HG03045 (cell line): Measurements from ENCODE around the gene C18orf63.

Experiments used
- ATAC-seq: cut with Tn5 transposase; IDR thresholded peaks from one replicate; pipeline ENCODE4 v1.9.1; 2021; ENCODE audit warnings: mild to moderate bottlenecking, moderate library complexity; ENCODE audit not compliant: unreplicated experiment

Gene C18orf63

GRCh38 chr18:74373428-74373827, 57.8 kb downstream of the C18orf63 start:
- no peak for ATAC-seq

- no peak for ATAC-seq
These were observed 60.4 kb downstream of the C18orf63 start for GRCh38 chr18:74375999-74376398.

- ATAC-seq, result no peak
These were observed 60.9 kb downstream of the C18orf63 start for GRCh38 chr18:74376523-74376922.

GRCh38 chr18:74377776-74378175, 62.1 kb downstream of the C18orf63 start:
- no peak for ATAC-seq

GRCh38 chr18:74378179-74378682, 62.6 kb downstream of the C18orf63 start:
- ATAC-seq, result no peak

- no peak for ATAC-seq
These were observed 65.3 kb downstream of the C18orf63 start for GRCh38 chr18:74380916-74381315.

GRCh38 chr18:74381621-74382295, 66.1 kb downstream of the C18orf63 start:
- ATAC-seq, result no peak

GRCh38 chr18:74382481-74383017, 66.9 kb downstream of the C18orf63 start:
- ATAC-seq, result no peak

- no peak for ATAC-seq
These were observed 71.7 kb downstream of the C18orf63 start for GRCh38 chr18:74387383-74387782.

- no peak for ATAC-seq
These were observed 72.6 kb downstream of the C18orf63 start for GRCh38 chr18:74388227-74388626.

- no peak for ATAC-seq
These were observed 73.7 kb downstream of the C18orf63 start for GRCh38 chr18:74389171-74389927.

- ATAC-seq, result no peak
These were observed 74.4 kb downstream of the C18orf63 start for GRCh38 chr18:74389991-74390390.

- no peak for ATAC-seq
These were observed 75.3 kb downstream of the C18orf63 start for GRCh38 chr18:74390900-74391299.

- ATAC-seq, result no peak
These were observed 76.7 kb downstream of the C18orf63 start for GRCh38 chr18:74392323-74392722.

GRCh38 chr18:74395006-74395405, 79.4 kb downstream of the C18orf63 start:
- ATAC-seq, result no peak

- no peak for ATAC-seq
These were observed 80.1 kb downstream of the C18orf63 start for GRCh38 chr18:74395648-74396154.

GRCh38 chr18:74396171-74397169, 80.8 kb downstream of the C18orf63 start:
- ATAC-seq, result no peak

- no peak for ATAC-seq
These were observed 81.9 kb downstream of the C18orf63 start for GRCh38 chr18:74397572-74397971.

- ATAC-seq, result no peak
These were observed 83.7 kb downstream of the C18orf63 start for GRCh38 chr18:74399091-74399887.

GRCh38 chr18:74400813-74401212, 85.2 kb downstream of the C18orf63 start:
- ATAC-seq, result no peak
